Brain microvascular endothelial cell (primary cell): ENCODE results near the gene CDH18.

Experiments
- DNase-seq: peaks from one replicate; pipeline ENCODE4 v3.0.0-alpha.2; 2020
- H3K27ac ChIP-seq: fragments of 250-450 bp; sonication (Bioruptor Pico); 2 replicates; pipeline ENCODE4 v1.5.1; 2020; ENCODE audit warnings: mild to moderate bottlenecking, moderate library complexity
- H3K27me3 ChIP-seq: fragments of 250-450 bp; sonication (Bioruptor Pico); replicated peaks from 2 replicates; pipeline ENCODE4 v1.5.1; 2020; ENCODE audit warnings: mild to moderate bottlenecking
- H3K36me3 ChIP-seq: fragments of 250-450 bp; sonication (Bioruptor Pico); replicated peaks from 2 replicates; pipeline ENCODE4 v1.5.1; 2020; ENCODE audit warnings: mild to moderate bottlenecking
- H3K4me3 ChIP-seq: 2 replicates; pipeline ENCODE4 v1.5.1; 2011; ENCODE audit warnings: low read depth, mild to moderate bottlenecking, control low read depth, low read length, moderate library complexity
- in situ Hi-C: cut with HindIII; loops from 2 replicates; pipeline ENCODE4 v1.10.0; 2017; ENCODE audit warnings: low sequenced_read_pairs, low pct_ligation_motif_present
- TF ChIP-seq, protein P1 (sequence below): IDR thresholded peaks from 2 replicates; pipeline ENCODE4 v1.5.1; 2011; ENCODE audit warnings: low read depth, mild to moderate bottlenecking, moderate library complexity, low read length, control low read depth, inconsistent platforms; ENCODE audit errors: missing control alignments

Gene CDH18

DNA sequence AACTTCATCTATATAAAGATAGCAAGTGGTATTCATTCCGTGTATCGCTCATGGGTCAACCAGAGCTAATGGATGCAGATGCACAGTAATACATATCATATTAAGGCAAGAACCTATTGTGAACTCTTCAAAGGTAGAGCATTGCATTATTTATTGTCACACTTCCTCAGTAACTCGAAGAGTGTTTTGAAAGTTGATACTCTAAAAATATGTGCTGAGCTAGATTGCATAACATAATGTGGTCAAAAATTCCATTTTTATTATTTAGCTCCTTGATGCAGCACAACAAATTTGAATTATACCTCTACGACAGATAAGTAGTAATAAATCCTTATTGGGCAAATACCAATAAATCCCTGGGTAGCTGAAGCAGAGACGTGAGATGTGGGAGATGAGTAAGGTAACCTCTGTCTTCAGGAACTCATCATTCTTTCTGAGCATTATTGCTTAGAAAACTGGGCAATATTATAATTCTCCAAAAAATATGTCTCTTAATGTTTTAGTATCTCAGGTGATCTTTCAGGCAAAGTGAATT lies 70.3 kb downstream of the CDH18 start:
- in situ Hi-C loops: no loop called here
- no peak for DNase-seq
- no peak overlapping the region for H3K4me3 ChIP-seq
- no peaks in the 10 kb centered on the region for H3K27me3 ChIP-seq
- TF ChIP-seq, protein P1, sequence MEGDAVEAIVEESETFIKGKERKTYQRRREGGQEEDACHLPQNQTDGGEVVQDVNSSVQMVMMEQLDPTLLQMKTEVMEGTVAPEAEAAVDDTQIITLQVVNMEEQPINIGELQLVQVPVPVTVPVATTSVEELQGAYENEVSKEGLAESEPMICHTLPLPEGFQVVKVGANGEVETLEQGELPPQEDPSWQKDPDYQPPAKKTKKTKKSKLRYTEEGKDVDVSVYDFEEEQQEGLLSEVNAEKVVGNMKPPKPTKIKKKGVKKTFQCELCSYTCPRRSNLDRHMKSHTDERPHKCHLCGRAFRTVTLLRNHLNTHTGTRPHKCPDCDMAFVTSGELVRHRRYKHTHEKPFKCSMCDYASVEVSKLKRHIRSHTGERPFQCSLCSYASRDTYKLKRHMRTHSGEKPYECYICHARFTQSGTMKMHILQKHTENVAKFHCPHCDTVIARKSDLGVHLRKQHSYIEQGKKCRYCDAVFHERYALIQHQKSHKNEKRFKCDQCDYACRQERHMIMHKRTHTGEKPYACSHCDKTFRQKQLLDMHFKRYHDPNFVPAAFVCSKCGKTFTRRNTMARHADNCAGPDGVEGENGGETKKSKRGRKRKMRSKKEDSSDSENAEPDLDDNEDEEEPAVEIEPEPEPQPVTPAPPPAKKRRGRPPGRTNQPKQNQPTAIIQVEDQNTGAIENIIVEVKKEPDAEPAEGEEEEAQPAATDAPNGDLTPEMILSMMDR: no peak
- H3K27ac ChIP-seq: no peak overlapping the region
- H3K36me3 ChIP-seq: no peaks in the 10 kb centered on the region

DNA sequence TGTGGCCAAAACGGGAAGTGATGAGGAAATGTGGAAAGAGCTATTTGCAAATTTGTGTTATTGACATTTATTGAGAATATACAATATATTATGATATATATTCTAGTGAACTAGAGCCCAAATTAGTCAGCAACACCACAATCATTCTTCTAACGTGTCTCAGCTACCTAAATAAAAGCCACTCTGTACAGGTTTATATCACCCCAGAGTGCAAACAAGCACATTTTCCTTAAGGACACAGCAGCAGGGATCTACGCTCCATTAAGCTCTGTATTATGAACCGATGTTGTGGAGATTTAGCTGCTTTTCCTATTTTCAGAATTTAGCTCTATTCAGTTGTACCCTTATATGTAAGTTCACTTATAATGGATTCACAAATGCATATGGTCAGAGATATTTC lies 77.9 kb downstream of the CDH18 start:
- DNase-seq: no peak
- Histone ChIP-seq H3K36me3 (no peaks in the 10 kb centered on the region), H3K27ac (no peak overlapping the region), H3K27me3 (no peaks in the 10 kb centered on the region), H3K4me3 (no peak overlapping the region)
- TF ChIP-seq, protein P1: no peak
- in situ Hi-C loops: no loop called here

DNA sequence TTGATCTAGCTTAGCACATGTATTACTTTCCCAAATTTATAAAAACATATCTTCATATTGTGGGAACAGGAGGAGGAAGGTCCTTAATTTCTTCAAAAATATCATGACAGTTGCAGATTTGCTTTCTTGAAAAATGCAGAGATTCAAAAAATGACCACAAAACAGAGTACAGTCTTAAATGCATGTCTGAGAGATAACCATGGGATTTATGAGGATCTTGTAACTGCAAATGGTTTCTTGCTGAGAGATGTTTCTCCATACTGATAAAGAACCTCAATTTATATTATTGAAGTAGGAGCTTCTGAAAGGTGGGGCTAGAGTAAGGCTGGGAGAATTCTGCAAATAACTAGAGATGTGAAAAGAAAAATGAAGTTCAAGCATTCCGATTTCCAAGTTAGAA lies 83.2 kb downstream of the CDH18 start:
- Histone ChIP-seq H3K36me3 (no peaks in the 10 kb centered on the region), H3K27ac (no peak overlapping the region), H3K4me3 (no peak overlapping the region), H3K27me3 (no peaks in the 10 kb centered on the region)
- in situ Hi-C loops: no loop called here
- no peak for DNase-seq
- TF ChIP-seq, protein P1: no peak

DNA sequence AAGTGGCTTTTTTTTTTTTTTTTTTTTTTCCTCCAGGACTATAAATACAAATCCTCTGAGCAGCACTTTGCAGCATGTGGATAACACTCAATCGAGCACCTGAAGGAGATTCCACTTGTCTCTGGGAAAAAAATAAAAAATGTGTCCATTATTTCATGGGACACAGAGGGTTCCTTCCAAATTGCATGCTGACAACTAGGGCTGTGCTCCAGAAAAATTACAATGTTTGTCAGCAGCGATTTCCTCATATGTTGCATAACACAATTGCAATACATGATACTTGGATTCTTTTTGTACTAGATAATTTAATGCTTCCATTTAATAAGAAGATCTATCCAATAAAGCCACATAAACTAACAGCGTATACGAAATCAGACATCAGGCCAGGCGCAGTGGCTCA lies 84.4 kb downstream of the CDH18 start:
- Histone ChIP-seq H3K27ac (no peak overlapping the region), H3K4me3 (no peak overlapping the region), H3K36me3 (no peaks in the 10 kb centered on the region), H3K27me3 (no peaks in the 10 kb centered on the region)
- in situ Hi-C loops: no loop called here
- DNase-seq: no peak
- TF ChIP-seq, protein P1: no peak

DNA sequence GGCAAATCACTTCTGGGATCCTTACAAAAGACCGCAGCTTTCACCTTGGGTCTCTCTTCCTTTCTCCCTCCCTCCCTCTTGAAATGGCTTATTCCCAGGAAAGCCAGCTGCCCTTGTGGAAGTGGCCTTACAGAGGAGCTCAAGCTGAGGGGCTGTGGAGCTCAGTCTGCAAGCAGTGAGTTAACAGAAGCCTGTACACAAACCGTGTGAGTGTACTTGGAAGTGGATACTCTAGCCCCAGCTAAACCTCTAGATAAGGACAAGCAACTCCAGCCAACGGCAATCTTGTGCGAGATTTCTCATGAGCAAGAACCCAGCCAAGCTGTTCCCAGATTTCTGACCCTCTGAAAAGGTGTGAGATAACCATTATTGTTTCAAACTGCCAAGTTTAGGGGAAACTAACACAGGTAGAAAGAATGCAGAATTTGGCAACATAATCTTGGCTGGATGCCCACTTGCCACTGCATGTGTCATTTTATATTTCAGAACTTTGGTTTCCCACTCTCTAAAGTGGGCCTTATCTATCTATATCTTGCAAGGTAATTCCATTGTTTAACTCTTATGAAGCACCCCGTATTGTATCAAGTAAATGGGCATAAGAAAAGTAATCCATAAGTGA lies 85.6 kb downstream of the CDH18 start:
- DNase-seq: no peak
- in situ Hi-C loops: no loop called here

More for the DNA sequence above, 85.6 kb downstream of the CDH18 start:
- H3K27ac ChIP-seq: no peak overlapping the region
- H3K4me3 ChIP-seq: no peak overlapping the region
- H3K27me3 ChIP-seq: no peaks in the 10 kb centered on the region
- TF ChIP-seq, protein P1: no peak
- no peaks in the 10 kb centered on the region for H3K36me3 ChIP-seq
